ENCODE measurements around the gene CCND3. TPM values are rescaled to one million over a fixed set of nuclear protein-coding genes. Genes with fewer than 3 reads are reported as not detected.

CCND3 gene
- total RNA-seq, 1 donor from 2014 or later: 64.8 TPM

GRCh38 chr6:41942067-41942851 lies 651 bp upstream of the CCND3 start:
- H3K4me1 Mint-ChIP-seq (ENCODE audit: low read depth, unreplicated experiment): peaks cover 23% of the 10 kb centered on the region
- H3K4me1 ChIP-seq (ENCODE audit: insufficient read depth, low read length): peaks cover 23% of the 10 kb centered on the region
- TF ChIP-seq EZH2 (IDR thresholded peaks at IDR 0.05; ENCODE audit: insufficient read depth, low read length): no peak
- peaks cover 41% of the 10 kb centered on the region for H3K79me2 ChIP-seq (ENCODE audit: insufficient read depth, low read length)
- peak overlapping the region; percentile 97 for H3K4me3 ChIP-seq (ENCODE audit: insufficient read depth, low read depth, low read length)
- H3K36me3 ChIP-seq (ENCODE audit: insufficient read depth, low read length): no peaks in the 10 kb centered on the region
- H3K9ac ChIP-seq (ENCODE audit: low read length): peak overlapping the region; percentile 90
- H2AFZ ChIP-seq (ENCODE audit: low read depth, low read length): peak overlapping the region; percentile 78
- H3K4me2 ChIP-seq (ENCODE audit: low read length): peak overlapping the region; percentile 92
- no peaks in the 10 kb centered on the region for H3K9me3 Mint-ChIP-seq (ENCODE audit: unreplicated experiment)
- H3K27me3 Mint-ChIP-seq (ENCODE audit: low read depth, unreplicated experiment): no peaks in the 10 kb centered on the region
- H3K27ac Mint-ChIP-seq (ENCODE audit: unreplicated experiment): peak overlapping the region; percentile 78
- peaks cover 5% of the 10 kb centered on the region for H3K36me3 Mint-ChIP-seq (ENCODE audit: low read depth, unreplicated experiment)
- H3K27ac ChIP-seq (ENCODE audit: low read depth, low read length): peak overlapping the region; percentile 70
- FAIRE-seq (no peak), DNase-seq (ENCODE audit: low read depth) (no peak)
- peak overlapping the region; percentile 85 for H3K4me3 Mint-ChIP-seq (ENCODE audit: unreplicated experiment)
- H4K20me1 ChIP-seq (ENCODE audit: insufficient read depth, low read length): peaks cover 31% of the 10 kb centered on the region
- H3K9me3 ChIP-seq (ENCODE audit: insufficient read depth, low read depth, low read length): no peaks in the 10 kb centered on the region
- H3K27me3 ChIP-seq (ENCODE audit: insufficient read depth, low read length): no peaks in the 10 kb centered on the region

- H3K79me2 ChIP-seq (ENCODE audit: insufficient read depth, low read length): peaks cover 41% of the 10 kb centered on the region
- peak overlapping the region; percentile 70 for H3K27ac ChIP-seq (ENCODE audit: low read depth, low read length)
- Mint-ChIP-seq H3K9me3 (ENCODE audit: unreplicated experiment) (no peaks in the 10 kb centered on the region), H3K36me3 (ENCODE audit: low read depth, unreplicated experiment) (peaks cover 9% of the 10 kb centered on the region), H3K27ac (ENCODE audit: unreplicated experiment) (peak overlapping the region; percentile 41), H3K27me3 (ENCODE audit: low read depth, unreplicated experiment) (no peaks in the 10 kb centered on the region), H3K4me1 (ENCODE audit: low read depth, unreplicated experiment) (peaks cover 30% of the 10 kb centered on the region), H3K4me3 (ENCODE audit: unreplicated experiment) (peak overlapping the region; percentile 95)
- H3K4me1 ChIP-seq (ENCODE audit: insufficient read depth, low read length): peaks cover 23% of the 10 kb centered on the region
- H2AFZ ChIP-seq (ENCODE audit: low read depth, low read length): peak overlapping the region; percentile 88
- DNase-seq (ENCODE audit: low read depth) (no peak), FAIRE-seq (no peak)
- peaks cover 6% of the 10 kb centered on the region for H3K36me3 ChIP-seq (ENCODE audit: insufficient read depth, low read length)
- peak overlapping the region; percentile 97 for H3K4me3 ChIP-seq (ENCODE audit: insufficient read depth, low read depth, low read length)
- TF ChIP-seq EZH2 (IDR thresholded peaks at IDR 0.05; ENCODE audit: insufficient read depth, low read length) (no peak), CTCF (IDR thresholded peaks at IDR 0.05; ENCODE audit: insufficient read depth, low read depth, low read length) (no peak)
- peak overlapping the region; percentile 90 for H3K9ac ChIP-seq (ENCODE audit: low read length)
- no peaks in the 10 kb centered on the region for H3K27me3 ChIP-seq (ENCODE audit: insufficient read depth, low read length)
- peaks cover 45% of the 10 kb centered on the region for H4K20me1 ChIP-seq (ENCODE audit: insufficient read depth, low read length)
- peak overlapping the region; percentile 92 for H3K4me2 ChIP-seq (ENCODE audit: low read length)
- H3K9me3 ChIP-seq (ENCODE audit: insufficient read depth, low read depth, low read length): no peaks in the 10 kb centered on the region
Observed at GRCh38 chr6:41940759-41941279, 789 bp downstream of the CCND3 start.

GRCh38 chr6:41939848-41940758 lies 1.5 kb downstream of the CCND3 start:
- TF ChIP-seq CTCF (IDR thresholded peaks at IDR 0.05; ENCODE audit: insufficient read depth, low read depth, low read length) (no peak), EZH2 (IDR thresholded peaks at IDR 0.05; ENCODE audit: insufficient read depth, low read length) (no peak)
- Mint-ChIP-seq H3K4me3 (ENCODE audit: unreplicated experiment) (peak overlapping the region; percentile 95), H3K4me1 (ENCODE audit: low read depth, unreplicated experiment) (peaks cover 30% of the 10 kb centered on the region), H3K36me3 (ENCODE audit: low read depth, unreplicated experiment) (peaks cover 9% of the 10 kb centered on the region), H3K9me3 (ENCODE audit: unreplicated experiment) (no peaks in the 10 kb centered on the region), H3K27me3 (ENCODE audit: low read depth, unreplicated experiment) (no peaks in the 10 kb centered on the region), H3K27ac (ENCODE audit: unreplicated experiment) (peak overlapping the region; percentile 83)
- Histone ChIP-seq H3K4me3 (ENCODE audit: insufficient read depth, low read depth, low read length) (peak overlapping the region; percentile 97), H4K20me1 (ENCODE audit: insufficient read depth, low read length) (peaks cover 52% of the 10 kb centered on the region), H3K4me2 (ENCODE audit: low read length) (peak overlapping the region; percentile 92), H2AFZ (ENCODE audit: low read depth, low read length) (peak overlapping the region; percentile 88), H3K9me3 (ENCODE audit: insufficient read depth, low read depth, low read length) (no peaks in the 10 kb centered on the region), H3K9ac (ENCODE audit: low read length) (peak overlapping the region; percentile 90), H3K27me3 (ENCODE audit: insufficient read depth, low read length) (no peaks in the 10 kb centered on the region), H3K27ac (ENCODE audit: low read depth, low read length) (no peak overlapping the region), H3K36me3 (ENCODE audit: insufficient read depth, low read length) (peaks cover 6% of the 10 kb centered on the region), H3K4me1 (ENCODE audit: insufficient read depth, low read length) (peaks cover 23% of the 10 kb centered on the region), H3K79me2 (ENCODE audit: insufficient read depth, low read length) (peaks cover 41% of the 10 kb centered on the region)
- FAIRE-seq (no peak), DNase-seq (ENCODE audit: low read depth) (peak; percentile 40)

All from astrocyte (in vitro differentiated cells and primary cell).